Mesenchymal stem cell (in vitro differentiated cells and primary cell): Measurements from ENCODE around the gene MAP4K5.
A peak's percentile ranks its signal among the peaks of the same experiment; 100 is the strongest.
"Not testable (repeated sequence)": the region's sequence is repeated elsewhere in the genome, so short reads cannot be mapped to it uniquely, and the experiment has no call there.

Experiments
- DNase-seq: peaks from one replicate; pipeline ENCODE4 v3.0.0-alpha.2; 2013
- H2AFZ ChIP-seq: one replicate; pipeline ENCODE4 v1.6.1; 2013; ENCODE audit warnings: low read depth, mild to moderate bottlenecking, control low read depth, inconsistent platforms, low read length, moderate library complexity
- H2AK5ac ChIP-seq: 2 replicates; pipeline ENCODE4 v1.6.1; 2013; ENCODE audit warnings: low read length, moderate library complexity, mild to moderate bottlenecking, inconsistent platforms; ENCODE audit not compliant: severe bottlenecking
- H2BK120ac ChIP-seq: one replicate; pipeline ENCODE4 v1.6.1; 2013; ENCODE audit warnings: low read depth, mild to moderate bottlenecking, inconsistent platforms, low read length, moderate library complexity
- H2BK12ac ChIP-seq, 2 experiments: one replicate each; pipeline ENCODE4 v1.6.1; 2013; ENCODE audit warnings: inconsistent platforms in 2 of 2, low read length in 2 of 2, mild to moderate bottlenecking in 2 of 2, moderate library complexity in 2 of 2, control low read depth in 1 of 2
- H2BK15ac ChIP-seq: one replicate; pipeline ENCODE4 v1.6.1; 2013; ENCODE audit warnings: mild to moderate bottlenecking, low read depth, inconsistent platforms; ENCODE audit not compliant: poor library complexity, severe bottlenecking
- H2BK5ac ChIP-seq: 2 replicates; pipeline ENCODE4 v1.6.1; 2013; ENCODE audit warnings: low read depth, mild to moderate bottlenecking, low read length, control low read depth, inconsistent platforms; ENCODE audit not compliant: poor library complexity, severe bottlenecking
- H3K14ac ChIP-seq, 2 experiments: one replicate each; pipeline ENCODE4 v1.6.1; 2013; ENCODE audit warnings: inconsistent platforms in 2 of 2, low read length in 2 of 2, control low read depth in 1 of 2, mild to moderate bottlenecking in 1 of 2, moderate library complexity in 1 of 2
- H3K18ac ChIP-seq, 2 experiments: one replicate each; pipeline ENCODE4 v1.6.1; 2013; ENCODE audit warnings: inconsistent platforms in 2 of 2, low read length in 2 of 2, control low read depth in 1 of 2, low read depth in 1 of 2, mild to moderate bottlenecking in 1 of 2
- H3K23ac ChIP-seq, 2 experiments: one replicate each; pipeline ENCODE4 v1.6.1; 2013; ENCODE audit warnings: inconsistent platforms in 2 of 2, low read length in 2 of 2, mild to moderate bottlenecking in 2 of 2, moderate library complexity in 2 of 2, control low read depth in 1 of 2
- H3K27ac ChIP-seq: 2 replicates; pipeline ENCODE4 v1.5.1; 2013; ENCODE audit warnings: mild to moderate bottlenecking, moderate library complexity, low read length, control low read depth, inconsistent platforms; ENCODE audit not compliant: poor library complexity, severe bottlenecking
- H3K27me3 ChIP-seq, 2 experiments: 2 replicates each; pipeline versions ENCODE4 v1.6.1 to v1.7.0; 2013; ENCODE audit warnings: low read length in 2 of 2, mild to moderate bottlenecking in 2 of 2, moderate library complexity in 2 of 2, control low read depth in 1 of 2, inconsistent platforms in 1 of 2; ENCODE audit not compliant: control insufficient read depth in 1 of 2, insufficient read depth in 1 of 2
- H3K36me3 ChIP-seq, 2 experiments: 2 replicates each; pipeline versions ENCODE4 v1.6.1 to v1.7.0; 2013; ENCODE audit warnings: low read length in 2 of 2, control low read depth in 1 of 2, inconsistent platforms in 1 of 2, low read depth in 1 of 2, mild to moderate bottlenecking in 1 of 2; ENCODE audit not compliant: insufficient read depth in 2 of 2, control insufficient read depth in 1 of 2
- H3K4ac ChIP-seq, 2 experiments: one replicate each; pipeline ENCODE4 v1.6.1; 2013; ENCODE audit warnings: inconsistent platforms in 2 of 2, low read length in 2 of 2, mild to moderate bottlenecking in 2 of 2, moderate library complexity in 2 of 2, control low read depth in 1 of 2, low read depth in 1 of 2
- H3K4me1 ChIP-seq: 2 replicates; pipeline ENCODE4 v1.6.1; 2013; ENCODE audit warnings: low read depth, low read length, control low read depth; ENCODE audit not compliant: control insufficient read depth, insufficient read depth
- H3K4me2 ChIP-seq: 2 replicates; pipeline ENCODE4 v1.6.1; 2013; ENCODE audit warnings: low read length, mild to moderate bottlenecking, inconsistent platforms; ENCODE audit not compliant: poor library complexity, severe bottlenecking
- H3K4me3 ChIP-seq, 2 experiments: 2 replicates each; pipeline versions ENCODE4 v1.5.1 to v1.7.0; 2013; ENCODE audit warnings: low read length in 2 of 2, mild to moderate bottlenecking in 2 of 2, control low read depth in 1 of 2, low read depth in 1 of 2; ENCODE audit not compliant: insufficient read depth in 1 of 2
- H3K79me1 ChIP-seq: replicated peaks from 2 replicates; pipeline ENCODE4 v1.6.1; 2013; ENCODE audit warnings: mild to moderate bottlenecking, control low read depth, low read length, inconsistent platforms; ENCODE audit not compliant: poor library complexity, severe bottlenecking
- H3K9ac ChIP-seq: 2 replicates; pipeline ENCODE4 v1.7.0; 2013; ENCODE audit warnings: mild to moderate bottlenecking, low read length, moderate library complexity
- H3K9me3 ChIP-seq: 2 replicates; pipeline ENCODE4 v1.7.0; 2013; ENCODE audit warnings: mild to moderate bottlenecking, low read length; ENCODE audit not compliant: control insufficient read depth
- H4K8ac ChIP-seq: one replicate; pipeline ENCODE4 v1.6.1; 2013; ENCODE audit warnings: inconsistent platforms, mild to moderate bottlenecking, low read length, moderate library complexity
- H4K91ac ChIP-seq: one replicate; pipeline ENCODE4 v1.6.1; 2013; ENCODE audit warnings: mild to moderate bottlenecking, low read length, inconsistent platforms
- WGBS: methylation state at CpG from one replicate; pipeline ENCODE4 v1.1.7; 2013; ENCODE audit warnings: mixed read lengths; 5-methylcytosine and 5-hydroxymethylcytosine counted together

Gene MAP4K5

GRCh38 chr14:50559990-50560930 is 27.9 kb upstream of the MAP4K5 start, which contains the start of gene ATL1:
ATL1 (plus strand) TSS chr14:50560145; CDS start chr14:50560266, 121 bp downstream.
- under 1% methylated on average over 41 of the region's 66 CpGs for WGBS
- H3K79me1 ChIP-seq, result peaks cover 6% of the 10 kb centered on the region
- H4K91ac ChIP-seq, result no peak within 1 kb of the TSS
- H3K14ac ChIP-seq, result peak within 1 kb of the TSS in 1 of 2 experiments; percentile 96
- H2AFZ ChIP-seq, result peak within 1 kb of the TSS; percentile 75
- H3K36me3 ChIP-seq, result no peaks in the 10 kb centered on the region
- H3K27ac ChIP-seq, result peak within 1 kb of the TSS; percentile 67
- no peak within 1 kb of the TSS for H2BK120ac ChIP-seq
- H3K4me3 ChIP-seq, result peak within 1 kb of the TSS; percentile 83 to 95
- peak within 1 kb of the TSS; percentile 95 for H3K9ac ChIP-seq
- H4K8ac ChIP-seq, result peak within 1 kb of the TSS; percentile 8
- peaks cover 5% of the 10 kb centered on the region for H3K4me1 ChIP-seq
- H2AK5ac ChIP-seq, result no peak within 1 kb of the TSS
- H2BK12ac ChIP-seq, result peak within 1 kb of the TSS in 1 of 2 experiments; percentile 63
- H3K4ac ChIP-seq, result peak within 1 kb of the TSS in 1 of 2 experiments; percentile 58
- H3K9me3 ChIP-seq, result no peaks in the 10 kb centered on the region
- H3K18ac ChIP-seq, result peak within 1 kb of the TSS in 1 of 2 experiments; percentile 66
- peak; percentile 86 for DNase-seq
- peak within 1 kb of the TSS; percentile 99 for H3K4me2 ChIP-seq
- peak within 1 kb of the TSS in 1 of 2 experiments; percentile 89 for H3K23ac ChIP-seq
- no peak within 1 kb of the TSS for H2BK15ac ChIP-seq
- H2BK5ac ChIP-seq, result no peak within 1 kb of the TSS
- no peaks in the 10 kb centered on the region for H3K27me3 ChIP-seq

GRCh38 chr14:50552796-50553195 is 20.4 kb upstream of the MAP4K5 start:
- not testable (repeated sequence) for H4K91ac ChIP-seq, H3K14ac ChIP-seq, H2BK12ac ChIP-seq, H2BK5ac ChIP-seq, H3K9me3 ChIP-seq, H3K18ac ChIP-seq, H3K4me1 ChIP-seq, H3K79me1 ChIP-seq, H2BK120ac ChIP-seq, H2BK15ac ChIP-seq, H3K4ac ChIP-seq, H2AK5ac ChIP-seq, H2AFZ ChIP-seq, H3K36me3 ChIP-seq, H3K23ac ChIP-seq, H3K27ac ChIP-seq, H3K9ac ChIP-seq, H4K8ac ChIP-seq, H3K27me3 ChIP-seq, DNase-seq, H3K4me2 ChIP-seq, H3K4me3 ChIP-seq
- WGBS, result 90% methylated on average over 3 of the region's 3 CpGs

GRCh38 chr14:50551877-50552276 is 19.5 kb upstream of the MAP4K5 start:
- H3K4me2 ChIP-seq, result no peak overlapping the region

GRCh38 chr14:50550294-50550693 is 17.9 kb upstream of the MAP4K5 start:
- H2AFZ ChIP-seq, result no peak overlapping the region
- no peaks in the 10 kb centered on the region for H3K4me1 ChIP-seq
- H2BK5ac ChIP-seq, result no peak overlapping the region
- no peak overlapping the region for H4K8ac ChIP-seq
- no peaks in the 10 kb centered on the region for H3K27me3 ChIP-seq
- no peak overlapping the region for H3K27ac ChIP-seq
- H3K79me1 ChIP-seq, result no peaks in the 10 kb centered on the region
- H3K4me2 ChIP-seq, result no peak overlapping the region
- no peak overlapping the region for H2BK15ac ChIP-seq
- no peaks in the 10 kb centered on the region for H3K9me3 ChIP-seq
- no peak overlapping the region for H3K18ac ChIP-seq
- H3K4ac ChIP-seq, result no peak overlapping the region
- no peak overlapping the region for H4K91ac ChIP-seq
- H2AK5ac ChIP-seq, result no peak overlapping the region
- no peak overlapping the region for H3K14ac ChIP-seq
- no peak overlapping the region for H3K4me3 ChIP-seq
- H3K9ac ChIP-seq, result no peak overlapping the region
- H3K36me3 ChIP-seq, result no peaks in the 10 kb centered on the region
- H2BK12ac ChIP-seq, result no peak overlapping the region
- 100% methylated on average over 1 of the region's 1 CpG for WGBS
- no peak for DNase-seq
- H2BK120ac ChIP-seq, result no peak overlapping the region
- no peak overlapping the region for H3K23ac ChIP-seq

More at GRCh38 chr14:50551877-50552276, 19.5 kb upstream of the MAP4K5 start:
- Histone ChIP-seq H3K36me3 (no peaks in the 10 kb centered on the region), H2BK12ac (no peak overlapping the region), H3K4me1 (no peaks in the 10 kb centered on the region), H2BK15ac (no peak overlapping the region), H3K4me3 (no peak overlapping the region), H4K8ac (no peak overlapping the region), H3K9ac (no peak overlapping the region), H3K79me1 (no peaks in the 10 kb centered on the region), H3K4ac (no peak overlapping the region), H3K23ac (no peak overlapping the region), H3K27me3 (no peaks in the 10 kb centered on the region), H3K27ac (no peak overlapping the region), H3K9me3 (no peaks in the 10 kb centered on the region), H2AK5ac (no peak overlapping the region), H2AFZ (no peak overlapping the region), H2BK5ac (no peak overlapping the region), H3K14ac (no peak overlapping the region), H2BK120ac (no peak overlapping the region), H3K18ac (no peak overlapping the region), H4K91ac (no peak overlapping the region)
- no peak for DNase-seq
- 100% methylated on average over 3 of the region's 3 CpGs for WGBS
